WTC11 (cell line): ENCODE measurements around the gene DCT. TPM values are rescaled to one million over a fixed set of nuclear protein-coding genes. Genes with fewer than 3 reads are reported as not detected.

Source experiments
- ATAC-seq: fragments of 200-7000 bp; cut with Tn5 transposase; 2 replicates; pipeline ENCODE4 v1.10.0; 2021; ENCODE audit warnings: mild to moderate bottlenecking, moderate library complexity
- CTCF ChIA-PET: fragments of 300-600 bp; sonication (Branson Sonifier 250); formaldehyde crosslinking; loops from one replicate; lab custom pipeline; 2021; ENCODE audit warnings: antibody characterized with exemption; lab: Charles Lee
- POLR2A ChIA-PET: fragments of 350-600 bp; sonication (Branson Sonifier 250); formaldehyde crosslinking; loops from one replicate; lab custom pipeline; 2021; ENCODE audit warnings: antibody characterized with exemption; lab: Charles Lee
- DNase-seq: peaks from one replicate; pipeline ENCODE4 v3.0.0; 2021; ENCODE audit warnings: low spot score
- H3K27ac Mint-ChIP-seq: 2 replicates; pipeline ENCODE4 v1.8.0; 2021; ENCODE audit warnings: mixed read lengths
- H3K27me3 Mint-ChIP-seq: 2 replicates; pipeline ENCODE4 v1.8.0; 2021; ENCODE audit warnings: low read depth, mild to moderate bottlenecking, moderate library complexity, mixed read lengths
- H3K36me3 Mint-ChIP-seq: 2 replicates; pipeline ENCODE4 v1.8.0; 2021; ENCODE audit warnings: mixed read lengths
- H3K4me1 Mint-ChIP-seq: 2 replicates; pipeline ENCODE4 v1.8.0; 2022; ENCODE audit warnings: mixed read lengths
- H3K4me3 Mint-ChIP-seq: 2 replicates; pipeline ENCODE4 v1.8.0; 2021; ENCODE audit warnings: mild to moderate bottlenecking, moderate library complexity, mixed read lengths
- H3K9me3 Mint-ChIP-seq: 2 replicates; pipeline ENCODE4 v1.8.0; 2021; ENCODE audit warnings: mixed read lengths
- AFF4 ChIP-seq: sonication (generic); formaldehyde crosslinking; IDR thresholded peaks from 2 replicates; pipeline ENCODE4 v1.8.1; 2023; ENCODE audit warnings: mild to moderate bottlenecking, missing genetic modification reagents, borderline replicate concordance
- ATF1 ChIP-seq: sonication (generic); formaldehyde crosslinking; IDR thresholded peaks from 2 replicates; pipeline ENCODE4 v1.8.1; 2023; ENCODE audit warnings: mild to moderate bottlenecking, moderate library complexity, missing genetic modification reagents
- CDX4 ChIP-seq: fragments of 250-450 bp; sonication (Bioruptor Pico); IDR thresholded peaks from 2 replicates; pipeline ENCODE4 v1.9.0; 2021; ENCODE audit warnings: moderate library complexity, mild to moderate bottlenecking, inconsistent platforms, borderline replicate concordance
- E2F5 ChIP-seq: sonication (generic); formaldehyde crosslinking; IDR thresholded peaks from 2 replicates; pipeline ENCODE4 v1.8.1; 2022; ENCODE audit warnings: mild to moderate bottlenecking, moderate library complexity, missing genetic modification reagents
- ERG ChIP-seq: fragments of 250-450 bp; sonication (Bioruptor Pico); IDR thresholded peaks from 2 replicates; pipeline ENCODE4 v1.8.0; 2021; ENCODE audit warnings: mild to moderate bottlenecking
- FOXK1 ChIP-seq: sonication (generic); formaldehyde crosslinking; IDR thresholded peaks from 2 replicates; pipeline ENCODE4 v1.8.0; 2022; ENCODE audit warnings: mild to moderate bottlenecking, moderate library complexity, missing genetic modification reagents
- JAZF1 ChIP-seq: fragments of 250-450 bp; sonication (Bioruptor Pico); IDR thresholded peaks from 2 replicates; pipeline ENCODE4 v1.9.0; 2021; ENCODE audit warnings: moderate library complexity, mild to moderate bottlenecking, inconsistent platforms
- MLX ChIP-seq: sonication (generic); formaldehyde crosslinking; IDR thresholded peaks from 2 replicates; pipeline ENCODE4 v1.8.1; 2023; ENCODE audit warnings: mild to moderate bottlenecking, missing genetic modification reagents, moderate library complexity
- MYBL2 ChIP-seq: sonication (generic); formaldehyde crosslinking; IDR thresholded peaks from 2 replicates; pipeline ENCODE4 v1.8.1; 2023; ENCODE audit warnings: mild to moderate bottlenecking, moderate library complexity, missing genetic modification reagents
- NR2C2 ChIP-seq: sonication (generic); formaldehyde crosslinking; IDR thresholded peaks from 2 replicates; pipeline ENCODE4 v1.8.0; 2022; ENCODE audit warnings: mild to moderate bottlenecking, missing genetic modification reagents
- PRRX2 ChIP-seq: fragments of 250-450 bp; sonication (Bioruptor Pico); IDR thresholded peaks from 2 replicates; pipeline ENCODE4 v1.8.0; 2021; ENCODE audit warnings: mild to moderate bottlenecking
- RELA ChIP-seq: sonication (generic); formaldehyde crosslinking; IDR thresholded peaks from 2 replicates; pipeline ENCODE4 v1.8.1; 2022; ENCODE audit warnings: missing genetic modification reagents, mild to moderate bottlenecking, borderline replicate concordance
- RORB ChIP-seq: fragments of 250-450 bp; sonication (Bioruptor Pico); IDR thresholded peaks from 2 replicates; pipeline ENCODE4 v1.9.0; 2021; ENCODE audit warnings: mild to moderate bottlenecking
- STAT6 ChIP-seq: sonication (generic); formaldehyde crosslinking; conservative IDR thresholded peaks from 2 replicates; pipeline ENCODE4 v1.8.1; 2023; ENCODE audit warnings: mild to moderate bottlenecking, low read depth, missing genetic modification reagents, moderate library complexity
- TEAD1 ChIP-seq: sonication (generic); formaldehyde crosslinking; IDR thresholded peaks from 2 replicates; pipeline ENCODE4 v1.8.0; 2022; ENCODE audit warnings: mild to moderate bottlenecking, missing genetic modification reagents
- USF2 ChIP-seq: sonication (generic); formaldehyde crosslinking; IDR thresholded peaks from 2 replicates; pipeline ENCODE4 v1.8.1; 2023; ENCODE audit warnings: mild to moderate bottlenecking, missing genetic modification reagents, moderate library complexity
- ZNF138 ChIP-seq: sonication (generic); formaldehyde crosslinking; conservative IDR thresholded peaks from 2 replicates; pipeline ENCODE4 v1.8.1; 2022; ENCODE audit warnings: mild to moderate bottlenecking, moderate library complexity, missing genetic modification reagents
- ZNF219 ChIP-seq: sonication (generic); formaldehyde crosslinking; IDR thresholded peaks from 2 replicates; pipeline ENCODE4 v1.8.0; 2023; ENCODE audit warnings: missing genetic modification reagents, mild to moderate bottlenecking, borderline replicate concordance
- ZNF232 ChIP-seq: sonication (generic); formaldehyde crosslinking; IDR thresholded peaks from 2 replicates; pipeline ENCODE4 v1.8.0; 2022; ENCODE audit warnings: mild to moderate bottlenecking, missing genetic modification reagents
- ZNF317 ChIP-seq: sonication (generic); formaldehyde crosslinking; IDR thresholded peaks from 2 replicates; pipeline ENCODE4 v1.8.1; 2023; ENCODE audit warnings: low read depth, mild to moderate bottlenecking, moderate library complexity, missing genetic modification reagents, borderline replicate concordance
- ZSCAN18 ChIP-seq: fragments of 250-450 bp; sonication (Bioruptor Pico); IDR thresholded peaks from 2 replicates; pipeline ENCODE4 v2.1.2; 2022; ENCODE audit warnings: mild to moderate bottlenecking, moderate library complexity
- total RNA-seq: library from RNA; stranded (reverse); gene quantifications from 3 replicates; pipeline ENCODE4 v1.2.3, GENCODE V29; 2021

The DCT gene
- total RNA-seq, 1 experiment from 2014 or later, result not detected

GRCh38 chr13:94470126-94470525 is 9.4 kb downstream of the DCT start:
- no peak for ATAC-seq
- H3K9me3 Mint-ChIP-seq, result peaks cover 3% of the 10 kb centered on the region
- POLR2A ChIA-PET, result no interaction called here

GRCh38 chr13:94464771-94465170 is 14.7 kb downstream of the DCT start:
- TF ChIP-seq MLX (no peak), MYBL2 (CRISPR knock-in tag) (no peak), PRRX2 (no peak), ERG (CRISPR knock-in tag) (no peak)
- TF ChIP-seq, all 79 proteins: peak for 0
- Mint-ChIP-seq H3K9me3 (no peaks in the 10 kb centered on the region), H3K27ac (no peak overlapping the region), H3K36me3 (no peaks in the 10 kb centered on the region), H3K4me1 (no peaks in the 10 kb centered on the region), H3K27me3 (no peaks in the 10 kb centered on the region), H3K4me3 (no peak overlapping the region)
- ATAC-seq (no peak), DNase-seq (no peak)
- POLR2A ChIA-PET, result no interaction called here
- CTCF ChIA-PET, result no interaction called here

More at GRCh38 chr13:94470126-94470525, 9.4 kb downstream of the DCT start:
- Mint-ChIP-seq H3K36me3 (no peaks in the 10 kb centered on the region), H3K27me3 (no peaks in the 10 kb centered on the region), H3K27ac (no peak overlapping the region), H3K4me1 (no peaks in the 10 kb centered on the region), H3K4me3 (no peak overlapping the region)
- CTCF ChIA-PET, result no interaction called here
- TF ChIP-seq FOXK1 (CRISPR knock-in tag) (no peak), JAZF1 (CRISPR knock-in tag) (no peak), USF2 (CRISPR knock-in tag) (no peak), E2F5 (CRISPR knock-in tag) (no peak)
- DNase-seq, result no peak

GRCh38 chr13:94462670-94463069 is 16.8 kb downstream of the DCT start:
- H3K9me3 Mint-ChIP-seq, result no peaks in the 10 kb centered on the region
- TF ChIP-seq ZNF138 (CRISPR knock-in tag), result no peak
- no peak for TF ChIP-seq ZNF219
- TF ChIP-seq ATF1 (CRISPR knock-in tag), result no peak
- no peak for TF ChIP-seq NR2C2 (CRISPR knock-in tag)
- no peak for TF ChIP-seq FOXK1 (CRISPR knock-in tag)
- no peak for TF ChIP-seq ZNF317 (CRISPR knock-in tag)
- TF ChIP-seq STAT6, result no peak
- TF ChIP-seq ZSCAN18, result no peak
- no peak for TF ChIP-seq ZNF232
- no peak for TF ChIP-seq CDX4 (CRISPR knock-in tag)
- TF ChIP-seq RORB (CRISPR knock-in tag), result no peak
- no peak for TF ChIP-seq TEAD1 (CRISPR knock-in tag)
- no peak for TF ChIP-seq AFF4 (CRISPR knock-in tag)
- TF ChIP-seq RELA (CRISPR knock-in tag), result no peak

More at GRCh38 chr13:94462670-94463069, 16.8 kb downstream of the DCT start:
- Mint-ChIP-seq H3K4me1 (no peaks in the 10 kb centered on the region), H3K27me3 (no peaks in the 10 kb centered on the region), H3K36me3 (no peaks in the 10 kb centered on the region), H3K27ac (no peak overlapping the region), H3K4me3 (no peak overlapping the region)
- DNase-seq (no peak), ATAC-seq (no peak)
- ChIA-PET CTCF (no interaction called here), POLR2A (no interaction called here)
